GM18502 (cell line): ENCODE data around the gene ALKBH4.
"Not testable (repeated sequence)": the region's sequence is repeated elsewhere in the genome, so short reads cannot be mapped to it uniquely, and the experiment has no call there.

Experiments
- ATAC-seq: cut with Tn5 transposase; IDR thresholded peaks from one replicate; pipeline ENCODE4 v1.9.1; 2021; ENCODE audit warnings: mild to moderate bottlenecking; ENCODE audit not compliant: unreplicated experiment, poor library complexity

Gene ALKBH4

DNA sequence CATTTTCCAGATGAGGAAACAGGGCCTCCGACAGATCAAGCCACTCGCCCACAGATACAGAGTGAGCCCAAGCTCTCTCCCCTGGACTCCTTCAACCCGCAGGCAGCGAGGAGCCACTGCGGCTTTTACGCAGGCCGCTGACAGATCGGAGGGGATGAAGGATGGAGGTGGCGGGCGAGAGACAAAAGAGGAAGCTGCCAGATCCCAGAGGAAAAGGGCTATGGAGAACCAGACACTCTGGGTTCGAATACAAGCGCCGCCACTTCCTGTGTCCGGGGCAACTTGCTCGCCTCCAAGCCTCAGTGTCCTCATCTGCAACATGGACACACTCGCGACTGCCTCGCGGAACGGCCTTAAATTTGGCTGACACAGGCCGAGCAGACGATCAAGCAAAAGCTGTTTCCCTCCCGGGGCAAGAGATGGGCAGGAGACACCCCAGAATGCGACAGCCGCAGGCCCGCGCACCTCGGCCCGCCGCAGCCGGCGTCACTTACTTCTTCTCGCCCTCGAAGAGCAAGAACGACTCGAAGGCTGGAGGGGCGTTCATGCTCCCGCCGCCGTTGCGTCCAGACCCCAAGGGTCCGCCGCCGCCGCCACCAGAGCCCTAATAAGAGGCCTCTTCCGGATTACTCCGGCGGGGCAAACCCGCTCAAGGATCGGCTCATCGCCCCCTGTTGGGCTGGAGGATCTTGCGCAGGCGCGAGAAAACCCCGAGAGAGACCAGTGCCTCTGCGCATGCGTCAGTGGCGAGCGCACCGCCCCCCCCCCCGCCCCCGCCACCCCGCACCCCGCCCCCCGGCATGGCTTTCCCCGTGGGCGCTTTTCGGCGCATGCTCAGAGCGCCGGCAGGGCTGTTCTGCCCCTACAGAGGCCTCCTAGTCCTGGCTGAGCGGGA, 13.9 kb upstream of the ALKBH4 start, which contains the start of gene POLR2J:
TSS of gene POLR2J (minus strand) at position 609 of the 895 bp plus-strand sequence. CDS start at position 547, 62 bp downstream.
- peak; percentile 88 for ATAC-seq

DNA sequence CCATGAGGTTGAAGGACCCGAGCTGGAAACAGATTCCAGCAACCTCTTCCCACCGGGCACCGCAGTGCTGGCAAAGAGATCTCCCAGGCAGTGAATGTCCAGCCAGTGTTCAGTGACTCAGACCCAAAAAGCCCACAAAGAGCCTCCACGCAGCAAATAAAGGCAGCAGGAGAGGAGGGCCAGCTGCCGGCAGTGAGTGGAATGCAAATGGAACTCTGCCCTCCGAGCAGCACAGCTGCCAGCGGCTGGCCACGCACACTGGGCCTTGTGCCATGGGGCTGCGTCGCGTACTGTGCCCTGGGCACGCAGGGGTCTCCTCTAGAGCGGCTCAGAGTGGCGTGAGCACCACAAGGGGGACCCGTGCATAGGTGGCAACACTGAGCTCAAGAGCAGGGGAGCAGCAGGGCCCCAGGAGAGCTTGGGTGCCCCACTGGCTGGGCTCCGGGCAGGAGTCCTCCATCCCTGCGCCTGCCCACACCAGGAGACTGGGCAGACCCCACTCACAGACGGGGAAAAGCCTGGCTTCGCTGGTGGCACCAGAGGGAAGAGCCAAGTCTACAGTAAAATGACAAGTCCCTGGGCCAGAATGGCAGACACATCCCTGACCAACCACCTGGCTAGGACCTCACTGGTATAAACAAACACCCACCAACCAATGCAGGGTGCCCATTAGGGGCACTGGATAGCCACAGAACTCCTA, 10.2 kb upstream of the ALKBH4 start:
- not testable (repeated sequence) for ATAC-seq

DNA sequence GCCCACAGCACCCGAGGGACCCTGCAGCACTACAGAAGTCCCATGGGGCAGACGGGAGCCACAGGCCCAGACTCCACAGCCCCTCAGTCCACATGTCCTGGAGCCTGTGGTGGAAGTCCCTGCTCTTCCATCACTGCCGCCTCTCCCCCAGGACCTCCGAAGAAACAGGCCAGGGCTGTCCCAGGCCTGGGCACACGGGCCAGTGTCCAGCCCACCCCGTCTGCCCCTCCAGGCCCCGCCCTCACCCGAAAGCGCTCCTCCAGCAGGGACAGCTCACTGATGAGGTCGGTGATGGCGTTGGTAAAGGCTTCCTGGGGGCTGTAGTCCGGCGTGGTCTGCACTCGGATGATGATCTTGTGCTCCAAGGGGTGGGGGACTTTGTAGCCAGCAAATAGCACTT, 9.5 kb upstream of the ALKBH4 start:
- not testable (repeated sequence) for ATAC-seq

DNA sequence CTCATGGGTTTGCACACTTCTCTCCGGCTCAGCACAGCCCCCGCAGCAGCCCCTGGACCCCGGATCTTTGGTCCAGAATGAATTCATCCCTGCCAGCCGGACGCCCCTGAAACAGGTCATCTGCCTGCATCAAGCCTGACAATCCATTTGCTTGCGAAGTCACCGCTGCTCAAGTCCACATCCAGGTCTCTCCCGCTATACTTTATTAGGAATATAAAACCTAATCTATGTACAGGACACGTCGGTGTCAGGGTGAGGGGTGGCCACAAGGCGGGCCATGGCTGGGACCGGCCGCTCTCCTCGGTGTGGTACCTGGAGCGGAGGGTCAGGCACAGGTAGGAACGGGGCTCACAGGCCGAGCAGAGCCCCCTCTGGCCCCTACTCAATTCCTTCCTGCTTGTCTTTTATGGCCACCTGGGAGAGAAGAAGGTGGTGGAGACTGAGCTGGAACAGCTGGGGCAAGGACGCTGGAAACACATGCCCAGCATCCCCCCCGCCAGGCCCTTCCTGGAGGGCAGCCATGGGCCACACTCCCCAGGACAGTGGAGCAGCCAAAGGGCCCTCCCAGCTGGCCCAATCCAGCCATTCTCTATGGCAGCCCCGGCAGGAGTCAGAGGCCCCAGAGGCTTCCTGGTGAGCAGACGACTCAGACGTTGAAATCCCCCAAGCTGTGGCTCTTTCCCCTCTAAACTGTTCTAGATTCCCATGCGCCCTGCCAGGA, 8.8 kb upstream of the ALKBH4 start:
- ATAC-seq = no peak

DNA sequence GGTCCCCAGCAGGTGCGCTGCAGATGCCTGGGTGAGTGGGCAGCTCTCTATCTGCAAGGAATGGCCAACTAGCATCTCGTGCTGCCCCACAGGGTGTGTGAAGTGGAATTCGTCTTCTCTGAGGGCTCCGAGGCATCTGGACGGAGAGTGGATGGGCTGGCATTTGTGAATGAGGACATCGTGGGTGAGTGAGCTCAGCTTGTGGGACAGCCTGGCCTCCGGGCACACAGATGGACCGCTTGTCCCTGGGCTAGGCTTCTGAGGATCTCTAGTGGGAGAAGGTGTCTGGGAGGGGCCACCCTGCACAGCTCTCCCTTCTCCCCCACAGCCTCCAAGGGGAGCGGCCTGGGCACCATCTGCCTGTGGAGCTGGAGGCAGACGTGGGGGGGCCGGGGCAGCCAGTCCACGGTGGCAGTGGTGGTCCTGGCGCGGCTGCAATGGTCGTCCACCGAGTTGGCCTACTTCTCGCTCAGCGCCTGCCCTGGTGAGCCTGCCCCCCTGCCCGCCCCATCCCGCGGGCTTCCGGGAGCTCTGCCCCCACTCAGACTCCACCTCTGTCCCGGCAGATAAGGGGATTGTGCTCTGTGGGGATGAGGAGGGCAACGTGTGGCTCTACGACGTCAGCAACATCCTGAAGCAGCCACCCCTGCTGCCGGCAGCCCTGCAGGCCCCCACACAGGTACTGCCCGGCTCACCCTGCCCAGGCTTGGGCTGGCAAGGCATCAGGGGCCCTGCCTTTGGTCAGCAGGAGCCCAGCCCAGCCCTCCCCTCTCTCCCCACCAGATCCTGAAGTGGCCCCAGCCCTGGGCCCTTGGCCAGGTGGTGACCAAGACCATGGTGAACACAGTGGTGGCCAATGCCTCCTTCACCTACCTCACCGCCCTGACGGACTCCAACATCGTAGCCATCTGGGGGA, 7.7 kb upstream of the ALKBH4 start:
- ATAC-seq = no peak

DNA sequence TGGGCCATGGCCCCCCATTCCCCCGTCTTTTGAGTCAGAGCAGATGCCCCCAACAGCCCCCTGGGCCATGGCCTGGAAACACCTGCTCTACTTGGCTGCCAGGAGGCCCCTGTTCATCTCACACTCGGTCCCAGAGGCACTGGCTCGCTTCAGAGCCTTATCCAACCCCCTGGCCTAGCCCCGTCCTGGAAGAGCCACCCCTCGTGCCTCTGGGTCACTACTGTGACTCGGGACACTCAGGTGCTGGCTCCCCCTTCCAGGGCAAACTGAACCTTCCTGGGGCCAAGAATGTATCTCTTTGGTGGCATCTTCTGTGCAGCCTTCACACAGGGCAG, 7.1 kb upstream of the ALKBH4 start:
- ATAC-seq = no peak

DNA sequence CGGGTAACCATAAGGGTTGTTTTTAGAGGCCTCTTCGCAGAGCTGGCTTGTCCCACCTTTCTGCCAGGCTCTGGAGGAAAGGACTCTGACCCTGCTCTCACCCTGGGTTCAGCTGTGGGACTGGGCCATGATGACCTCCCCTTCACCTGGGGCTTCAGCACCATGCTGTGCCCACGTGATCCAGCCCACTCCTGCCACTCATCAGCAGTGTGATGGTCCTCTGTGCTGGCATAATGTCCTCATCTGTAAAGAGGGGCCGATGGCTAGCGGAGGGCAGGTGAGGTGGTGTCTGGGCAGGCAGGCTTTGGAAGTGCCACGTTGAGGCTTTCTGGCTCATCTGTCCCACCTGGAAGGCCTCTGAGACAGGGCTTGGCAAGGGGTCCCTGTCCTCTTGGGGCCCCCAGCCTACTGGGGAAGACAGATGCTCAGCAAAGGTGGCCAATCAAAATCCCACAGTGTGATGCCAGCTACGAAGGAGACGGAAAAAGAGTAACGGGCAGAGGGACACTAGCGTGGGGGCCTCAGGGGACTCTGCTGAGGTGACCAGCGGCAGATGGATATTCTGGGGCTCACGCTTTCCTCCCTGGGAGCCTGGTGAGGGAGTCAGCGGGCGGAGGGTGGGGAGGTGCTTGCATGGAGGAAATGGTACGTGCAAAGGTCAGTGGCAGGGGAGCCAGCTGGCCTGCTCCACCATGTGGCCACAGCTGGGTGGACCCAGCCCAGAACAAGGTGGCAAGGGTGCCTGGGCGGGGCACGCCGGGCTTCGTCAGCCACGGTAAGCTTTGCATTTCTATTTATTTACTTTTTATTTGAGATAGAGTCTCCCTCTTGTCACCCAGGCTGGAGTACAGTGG, 5.5 kb upstream of the ALKBH4 start:
- no peak for ATAC-seq

DNA sequence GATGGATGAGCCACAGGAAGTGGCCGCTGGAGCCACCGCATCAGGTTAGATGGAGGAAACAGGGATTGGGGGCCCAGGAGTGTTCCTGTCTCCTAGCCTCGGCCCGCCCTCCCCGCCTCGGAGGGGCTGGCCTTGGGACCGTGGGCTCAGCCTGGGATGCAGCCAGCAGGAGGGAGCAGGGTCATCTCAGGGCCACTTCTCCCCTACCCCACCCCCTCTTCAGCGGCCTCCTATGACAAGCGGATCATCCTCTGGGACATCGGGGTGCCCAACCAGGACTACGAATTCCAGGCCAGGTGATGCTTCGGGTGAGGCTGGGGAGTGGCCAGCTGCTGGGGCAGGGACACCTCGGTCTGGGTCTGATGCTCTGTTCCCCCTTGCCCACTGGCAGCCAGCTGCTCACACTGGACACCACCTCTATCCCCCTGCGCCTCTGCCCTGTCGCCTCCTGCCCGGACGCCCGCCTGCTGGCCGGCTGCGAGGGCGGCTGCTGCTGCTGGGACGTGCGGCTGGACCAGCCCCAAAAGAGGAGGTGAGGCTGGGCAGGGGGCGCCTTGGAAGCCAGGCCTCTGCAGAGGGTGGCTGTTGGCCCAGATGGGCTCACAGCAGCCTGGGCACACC, 4.8 kb upstream of the ALKBH4 start:
- ATAC-seq = no peak

DNA sequence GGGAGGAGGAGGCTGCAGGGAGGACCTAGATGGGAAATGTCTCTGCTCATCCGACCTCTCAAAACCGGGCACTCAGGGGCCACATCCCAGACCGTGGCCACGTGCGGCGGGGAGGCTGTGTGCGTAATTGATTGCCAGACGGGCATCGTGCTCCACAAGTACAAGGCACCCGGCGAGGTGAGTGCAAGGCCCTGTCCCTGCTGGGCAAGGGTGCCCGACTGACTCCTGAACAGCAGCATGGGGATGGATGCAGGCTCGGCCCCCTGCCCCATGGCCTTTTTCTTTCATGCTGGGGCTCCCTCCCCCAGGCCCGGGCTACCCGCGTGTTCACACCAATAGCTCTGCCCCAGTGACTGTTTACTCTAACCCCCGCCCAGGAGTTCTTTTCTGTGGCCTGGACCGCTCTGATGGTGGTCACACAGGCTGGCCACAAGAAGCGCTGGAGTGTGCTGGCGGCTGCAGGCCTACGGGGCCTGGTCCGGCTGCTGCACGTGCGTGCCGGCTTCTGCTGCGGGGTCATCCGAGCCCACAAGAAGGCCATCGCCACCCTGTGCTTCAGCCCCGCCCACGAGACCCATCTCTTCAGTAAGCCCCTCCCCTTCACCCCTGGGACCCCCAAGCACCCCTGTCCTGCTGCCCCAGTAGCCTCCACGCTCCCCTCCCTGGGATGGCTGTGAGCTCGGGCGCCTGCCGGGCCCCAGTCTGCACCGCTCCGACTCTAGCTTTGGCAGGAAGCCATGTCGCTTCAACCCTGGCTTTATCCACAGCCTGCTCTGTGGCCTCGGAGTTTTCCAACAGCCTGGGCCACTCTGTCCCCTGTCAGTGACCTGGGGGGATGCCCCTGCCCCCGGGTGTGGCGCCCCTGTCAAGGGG, 4.1 kb upstream of the ALKBH4 start:
- ATAC-seq = no peak

DNA sequence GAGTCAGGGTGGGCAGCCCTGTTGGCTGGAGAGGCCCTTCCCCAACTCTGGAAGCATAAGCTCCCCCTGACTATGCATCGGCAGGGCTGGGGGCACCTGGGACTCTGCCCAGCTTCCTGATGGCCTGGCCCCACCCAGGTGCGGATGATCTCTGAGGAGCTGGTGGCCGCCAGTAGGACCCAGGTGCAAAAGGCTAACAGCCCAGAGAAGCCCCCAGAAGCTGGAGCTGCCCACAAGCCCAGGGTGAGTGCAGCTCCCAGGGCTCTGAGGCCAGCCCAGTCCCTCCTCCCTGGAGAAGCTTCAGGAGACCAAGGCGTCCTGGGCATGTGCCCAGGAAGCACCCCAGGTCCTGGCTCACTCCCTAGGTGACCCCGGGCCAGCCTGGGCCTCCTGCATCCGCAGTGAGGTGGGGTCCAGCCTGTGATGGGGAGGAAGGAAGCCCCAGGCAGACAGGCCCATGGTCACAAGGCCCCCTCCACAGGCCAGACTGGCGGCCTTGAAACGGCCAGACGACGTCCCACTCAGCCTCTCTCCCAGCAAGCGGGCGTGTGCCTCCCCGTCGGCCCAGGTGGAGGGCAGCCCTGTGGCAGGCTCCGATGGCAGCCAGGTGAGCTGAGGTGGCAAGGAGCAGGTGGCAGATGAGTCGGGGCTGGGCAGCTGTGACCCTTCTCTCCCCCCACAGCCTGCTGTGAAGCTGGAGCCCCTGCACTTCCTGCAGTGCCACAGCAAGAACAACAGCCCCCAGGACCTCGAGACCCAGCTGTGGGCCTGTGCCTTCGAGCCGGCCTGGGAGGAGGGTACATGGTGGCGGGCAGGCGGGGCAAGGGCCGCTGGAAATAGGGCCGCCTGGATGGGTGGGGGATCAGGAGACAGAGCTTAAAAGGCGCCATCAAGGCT, 3.2 kb upstream of the ALKBH4 start:
- no peak for ATAC-seq

DNA sequence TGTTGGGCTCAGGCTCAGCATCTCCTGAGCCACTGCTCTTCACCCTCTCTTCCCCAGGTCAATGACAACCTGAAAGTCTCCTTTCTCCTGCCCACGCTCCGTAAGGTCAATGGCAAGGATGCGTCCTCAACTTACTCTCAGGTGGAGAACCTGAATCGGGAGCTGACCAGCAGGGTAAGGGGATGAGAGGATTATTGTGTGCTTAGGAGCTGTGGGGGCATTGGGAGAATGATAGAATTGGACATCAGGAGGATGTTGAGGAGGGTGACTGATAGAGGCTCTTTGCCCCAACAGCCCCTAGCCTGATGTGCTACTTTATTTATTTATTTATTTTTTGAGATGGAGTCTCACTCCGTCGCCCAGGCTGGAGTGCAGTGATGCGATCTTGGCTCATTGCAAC, 1.4 kb upstream of the ALKBH4 start:
- ATAC-seq = no peak

DNA sequence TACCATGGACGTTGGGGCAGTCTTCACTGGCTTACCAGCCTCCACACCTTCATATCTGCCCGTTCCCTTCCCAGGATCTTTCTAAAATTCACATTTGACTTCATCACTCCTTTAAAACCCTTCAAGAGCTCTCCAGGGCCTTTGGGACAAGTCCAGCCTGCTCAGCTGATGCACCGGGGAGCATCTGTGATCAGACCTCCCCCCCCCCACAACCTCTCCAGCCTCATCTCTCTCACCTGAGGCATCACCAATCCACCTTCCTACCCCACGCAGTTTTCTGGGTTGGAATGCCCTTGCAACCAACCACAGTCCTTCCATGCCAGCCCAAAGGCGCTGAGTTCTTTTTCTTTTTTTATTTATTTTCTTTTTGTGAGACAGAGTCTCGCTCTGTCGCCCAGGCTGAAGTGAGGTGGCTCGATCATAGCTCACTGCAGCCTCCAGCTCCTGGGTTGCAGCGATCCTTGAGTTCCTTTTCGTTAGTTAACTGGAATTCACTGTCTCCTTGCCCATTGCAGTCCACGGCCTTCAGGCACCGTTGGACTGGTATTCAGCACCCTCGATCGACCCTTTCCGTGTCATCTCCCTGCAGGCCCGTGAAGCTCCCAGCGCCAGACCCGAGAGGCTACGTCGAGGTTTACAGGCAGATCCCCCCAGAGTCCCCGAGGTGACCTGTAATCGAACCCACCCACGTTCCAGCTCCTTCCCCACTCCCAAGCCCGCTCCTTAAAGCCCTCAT, 654 bp downstream of the ALKBH4 start:
- peak; percentile 17 for ATAC-seq

DNA sequence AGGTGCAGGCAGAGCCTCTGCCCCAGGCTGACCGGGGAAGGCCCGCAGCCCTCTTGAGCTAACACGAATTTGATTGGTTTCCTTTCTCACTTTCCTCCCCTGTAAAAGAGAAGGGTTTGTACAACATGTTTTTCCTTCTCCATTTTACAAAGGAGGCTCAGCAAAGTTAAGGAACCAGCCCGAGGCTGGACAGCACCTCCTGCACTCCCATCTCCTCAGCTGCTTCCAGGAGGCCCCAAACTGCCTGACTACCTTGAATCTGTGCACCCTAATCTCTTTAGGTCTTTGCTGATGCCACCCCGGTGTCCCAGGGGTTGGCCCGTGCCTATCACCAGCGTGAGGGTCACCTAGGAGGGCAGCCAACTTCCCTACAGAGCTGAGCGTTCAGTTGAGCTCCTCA, 4.2 kb downstream of the ALKBH4 start:
- no peak for ATAC-seq

DNA sequence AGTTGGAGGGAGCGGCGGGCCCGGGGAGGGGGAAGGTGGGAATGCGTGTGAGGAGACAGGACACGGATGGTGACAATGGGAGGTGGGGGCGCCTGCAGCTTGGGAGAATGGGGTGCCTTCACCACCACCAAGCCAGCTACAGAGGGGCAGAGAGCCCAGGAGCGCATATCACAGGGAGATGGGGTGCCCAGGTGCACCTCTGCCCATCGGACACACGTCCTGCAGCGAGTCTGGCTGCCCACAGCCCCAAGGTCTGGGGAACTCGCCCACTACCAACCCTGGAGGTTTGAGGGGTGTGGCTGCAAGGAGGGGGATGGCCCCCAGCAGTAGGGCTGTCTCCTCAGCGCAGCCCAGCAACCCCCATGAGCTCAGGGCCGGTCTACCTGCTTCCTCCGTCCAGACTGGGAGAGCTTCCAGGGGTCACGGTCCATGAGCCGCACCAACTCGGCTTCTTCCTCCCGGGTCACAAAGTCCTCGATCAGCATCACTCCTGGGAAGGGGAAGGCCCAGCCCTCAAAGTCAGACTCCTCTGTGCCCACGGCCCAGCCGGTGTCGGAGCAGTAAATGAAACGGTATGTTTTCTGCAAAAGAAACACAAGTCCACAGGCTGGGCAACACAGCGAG, 5.3 kb downstream of the ALKBH4 start:
- ATAC-seq = no peak

DNA sequence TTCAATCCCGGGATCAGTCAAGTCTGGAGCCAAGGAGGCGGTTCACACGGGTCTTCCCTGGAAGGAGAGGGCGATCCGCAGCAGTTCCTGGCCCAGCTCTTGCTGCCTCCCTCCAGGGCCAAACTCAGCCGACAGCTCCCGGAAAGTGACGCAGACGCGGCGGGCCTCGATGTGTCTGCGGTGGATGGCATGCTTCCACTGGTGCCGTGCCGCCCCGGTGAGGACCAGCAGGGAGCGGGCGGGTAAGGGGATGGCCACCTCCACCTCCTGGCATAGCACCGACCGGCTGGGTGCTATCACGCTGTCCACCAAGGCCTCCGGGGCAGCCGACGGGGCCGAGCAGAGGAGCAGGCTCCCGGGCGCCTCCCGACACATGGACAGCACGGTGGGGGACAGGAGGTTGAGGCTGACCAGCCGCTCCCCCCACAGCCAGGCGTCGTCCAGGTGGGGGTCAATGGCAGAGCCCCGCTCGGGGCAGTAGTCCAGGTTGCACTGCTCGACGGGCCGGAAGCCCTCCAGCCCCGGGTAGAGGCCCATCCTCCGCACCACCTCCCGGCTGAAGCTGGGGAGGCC, 7.2 kb downstream of the ALKBH4 start:
- no peak for ATAC-seq
